Gastrocnemius medialis (tissue), 4 donors: ENCODE measurements around the gene SNX24. TPM values are rescaled to one million over a fixed set of nuclear protein-coding genes. Genes with fewer than 3 reads are reported as not detected.

Experiments
- ATAC-seq, 2 donors: fragments of 150-250 bp; one replicate each; pipeline ENCODE4 v1.9.1; 2016
- DNase-seq, 2 donors: peaks; one replicate each; pipeline ENCODE4 v3.0.0-alpha.2; 2019
- H3K27ac ChIP-seq, 4 donors: fragments of 200-600 bp; sonication (generic); 1 replicate in 1 of 4; 2 replicates in 3 of 4; pipeline ENCODE4 v1.5.1; 2016 to 2018; ENCODE audit warnings: mild to moderate bottlenecking in 2 of 4, moderate library complexity in 1 of 4
- H3K27me3 ChIP-seq, 3 donors: fragments of 200-600 bp; sonication (generic) in 2 of 3; 1 replicate in 1 of 3; 2 replicates in 2 of 3; pipeline versions ENCODE4 v1.5.1 to v1.6.0; 2016 to 2019; ENCODE audit warnings: mild to moderate bottlenecking in 1 of 3, moderate library complexity in 1 of 3
- H3K36me3 ChIP-seq, 2 donors: fragments of 200-600 bp; sonication (generic) in 1 of 2; one replicate each; pipeline ENCODE4 v1.5.1; 2017 to 2018
- H3K4me1 ChIP-seq, 2 donors: fragments of 200-600 bp; sonication (generic) in 1 of 2; one replicate each; pipeline ENCODE4 v1.5.1; 2016 to 2017; ENCODE audit warnings: mild to moderate bottlenecking in 2 of 2
- H3K4me3 ChIP-seq, 4 donors: fragments of 200-600 bp; sonication (generic) in 3 of 4; 1 replicate in 1 of 4; 2 replicates in 3 of 4; pipeline ENCODE4 v1.5.1; 2016 to 2019; ENCODE audit warnings: mild to moderate bottlenecking in 2 of 4
- H3K9me3 ChIP-seq, 3 donors: fragments of 200-600 bp; sonication (generic) in 2 of 3; 1 replicate in 1 of 3; 2 replicates in 2 of 3; pipeline ENCODE4 v1.5.1; 2016 to 2019
- POLR2A ChIP-seq, 2 donors: fragments of 450-650 bp; IDR thresholded peaks; one replicate each; pipeline ENCODE4 v1.6.1; 2017; ENCODE audit warnings: antibody characterized with exemption in 2 of 2, mild to moderate bottlenecking in 2 of 2, moderate library complexity in 2 of 2
- in situ Hi-C, 4 donors: fragments of 200-750 bp; cut with MboI; loops; one replicate each; pipeline versions ENCODE4 v1.15.0 to v1.8.0; 2017; ENCODE audit warnings: low sequenced_read_pairs in 4 of 4
- intact Hi-C: fragments of 100-400 bp; cut with DNase I; formaldehyde crosslinking; loops from one replicate; pipeline ENCODE4 v1.15.1; 2023; ENCODE audit warnings: low total_unique reads
- total RNA-seq, 4 donors: library from RNA; depleted of rRNA; stranded (reverse); fragments of >200 nt; gene quantifications; one replicate each; pipeline versions ENCODE4 v1.1.0 to v1.2.3, GENCODE V29; 2016
- TF ChIP-seq, protein P1 (sequence below), 5 experiments: fragments of 450-650 bp in 3 of 5; fragments of 200-600 bp in 2 of 5; sonication (generic) in 2 of 5; IDR thresholded peaks in 4 of 5; conservative IDR thresholded peaks in 1 of 5; 1 replicate in 4 of 5; 2 replicates in 1 of 5; pipeline ENCODE4 v1.5.1; 2016 to 2019; ENCODE audit warnings: antibody characterized with exemption in 5 of 5, mild to moderate bottlenecking in 3 of 5, moderate library complexity in 3 of 5

SNX24 gene
- total RNA-seq, 4 donors from 2014 or later: 6.9 to 17.8 (median 10.6) TPM

DNA sequence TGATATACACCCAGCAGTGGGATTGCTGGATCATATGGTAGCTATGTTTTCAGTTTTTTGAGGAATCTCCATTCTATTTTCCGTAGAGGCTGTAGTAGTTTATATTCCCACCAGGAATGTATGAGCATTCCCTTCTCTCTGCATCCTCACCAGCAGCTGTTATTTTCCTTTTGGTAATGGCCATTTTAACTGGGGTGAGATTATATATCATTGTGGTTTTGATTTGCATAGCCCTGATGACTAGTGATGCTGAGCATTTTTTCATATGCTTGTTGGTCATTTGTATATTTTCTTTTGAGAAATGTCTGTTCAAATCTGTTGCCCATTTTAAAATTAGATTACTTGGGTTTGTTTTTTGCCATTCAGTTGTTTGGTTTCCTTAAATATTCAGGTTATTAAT is 202.3 kb downstream of the SNX24 start:
- Histone ChIP-seq H3K9me3 (no peaks in the 10 kb centered on the region), H3K4me1 (no peaks in the 10 kb centered on the region), H3K4me3 (no peak overlapping the region), H3K27ac (no peak overlapping the region), H3K36me3 (no peaks in the 10 kb centered on the region), H3K27me3 (no peaks in the 10 kb centered on the region)
- DNase-seq (no peak), ATAC-seq (no peak)
- TF ChIP-seq POLR2A (IDR thresholded peaks at IDR 0.05): no peak
- TF ChIP-seq, protein P1, sequence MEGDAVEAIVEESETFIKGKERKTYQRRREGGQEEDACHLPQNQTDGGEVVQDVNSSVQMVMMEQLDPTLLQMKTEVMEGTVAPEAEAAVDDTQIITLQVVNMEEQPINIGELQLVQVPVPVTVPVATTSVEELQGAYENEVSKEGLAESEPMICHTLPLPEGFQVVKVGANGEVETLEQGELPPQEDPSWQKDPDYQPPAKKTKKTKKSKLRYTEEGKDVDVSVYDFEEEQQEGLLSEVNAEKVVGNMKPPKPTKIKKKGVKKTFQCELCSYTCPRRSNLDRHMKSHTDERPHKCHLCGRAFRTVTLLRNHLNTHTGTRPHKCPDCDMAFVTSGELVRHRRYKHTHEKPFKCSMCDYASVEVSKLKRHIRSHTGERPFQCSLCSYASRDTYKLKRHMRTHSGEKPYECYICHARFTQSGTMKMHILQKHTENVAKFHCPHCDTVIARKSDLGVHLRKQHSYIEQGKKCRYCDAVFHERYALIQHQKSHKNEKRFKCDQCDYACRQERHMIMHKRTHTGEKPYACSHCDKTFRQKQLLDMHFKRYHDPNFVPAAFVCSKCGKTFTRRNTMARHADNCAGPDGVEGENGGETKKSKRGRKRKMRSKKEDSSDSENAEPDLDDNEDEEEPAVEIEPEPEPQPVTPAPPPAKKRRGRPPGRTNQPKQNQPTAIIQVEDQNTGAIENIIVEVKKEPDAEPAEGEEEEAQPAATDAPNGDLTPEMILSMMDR (IDR thresholded peaks at IDR 0.05 in 4 of 5, conservative IDR thresholded peaks at IDR 0.05 in 1 of 5): no peak
- in situ Hi-C loops: no loop called here
- intact Hi-C loops: no loop called here

DNA sequence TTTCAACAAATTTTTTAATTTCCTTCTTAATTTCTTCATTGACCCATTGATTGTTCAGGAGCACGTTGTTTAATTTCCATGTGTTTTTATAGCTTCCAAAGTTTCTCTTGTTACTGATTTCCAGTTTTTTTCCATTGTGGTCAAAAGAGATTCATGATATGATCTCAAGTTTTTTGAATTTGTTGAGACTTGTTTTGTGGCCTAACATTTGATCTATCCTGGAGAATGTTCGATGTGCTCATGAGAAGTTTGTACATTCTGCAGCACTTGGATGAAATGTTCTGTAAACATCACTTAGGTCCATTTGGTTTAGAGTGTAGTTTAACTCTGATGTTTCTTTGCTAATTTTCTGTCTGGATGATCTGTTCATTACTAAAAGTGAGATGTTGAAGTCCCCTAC is 205.8 kb downstream of the SNX24 start:
- ATAC-seq: no peak
- H3K27me3 ChIP-seq: no peaks in the 10 kb centered on the region

More for the DNA sequence above, 205.8 kb downstream of the SNX24 start:
- TF ChIP-seq, protein P1 (IDR thresholded peaks at IDR 0.05 in 4 of 5, conservative IDR thresholded peaks at IDR 0.05 in 1 of 5): no peak
- no peak for TF ChIP-seq POLR2A (IDR thresholded peaks at IDR 0.05)
- no peak overlapping the region for H3K4me3 ChIP-seq
- no peaks in the 10 kb centered on the region for H3K9me3 ChIP-seq
- intact Hi-C loops: no loop called here
- in situ Hi-C loops: no loop called here
- H3K36me3 ChIP-seq: no peaks in the 10 kb centered on the region
- H3K27ac ChIP-seq: no peak overlapping the region
- no peaks in the 10 kb centered on the region for H3K4me1 ChIP-seq
- DNase-seq: no peak

Other genes with a start within 250 kb of the SNX24 start
- 10 to 100 TPM; 28.8 to 35.1 (median 32.0) TPM for gene SNX2, start 70.5 kb upstream of the SNX24 start, total RNA-seq
- gene PPIC, start 191.1 kb downstream of the SNX24 start, total RNA-seq: 10 to 100 TPM; 10.3 to 29.8 (median 20.2) TPM
- gene PRDM6, start 243.6 kb downstream of the SNX24 start, total RNA-seq: under 1 TPM; 0.02 to 0.61 (median 0.14) TPM